Peyer's patch (tissue), 4 donors: ENCODE results near the gene SLC4A7.

Experiments used
- CTCF ChIP-seq, 6 experiments: fragments of 450-650 bp in 4 of 6; fragments of 200-600 bp in 2 of 6; sonication (generic) in 1 of 6; IDR thresholded peaks; one replicate each; pipeline ENCODE4 v1.5.1; 2017 to 2019; ENCODE audit warnings: antibody characterized with exemption in 6 of 6, mild to moderate bottlenecking in 3 of 6, moderate library complexity in 1 of 6
- POLR2A ChIP-seq, 2 donors: fragments of 450-650 bp; IDR thresholded peaks; one replicate each; pipeline ENCODE4 v1.5.1; 2017; ENCODE audit warnings: antibody characterized with exemption in 2 of 2, mild to moderate bottlenecking in 2 of 2, moderate library complexity in 2 of 2

DNA sequence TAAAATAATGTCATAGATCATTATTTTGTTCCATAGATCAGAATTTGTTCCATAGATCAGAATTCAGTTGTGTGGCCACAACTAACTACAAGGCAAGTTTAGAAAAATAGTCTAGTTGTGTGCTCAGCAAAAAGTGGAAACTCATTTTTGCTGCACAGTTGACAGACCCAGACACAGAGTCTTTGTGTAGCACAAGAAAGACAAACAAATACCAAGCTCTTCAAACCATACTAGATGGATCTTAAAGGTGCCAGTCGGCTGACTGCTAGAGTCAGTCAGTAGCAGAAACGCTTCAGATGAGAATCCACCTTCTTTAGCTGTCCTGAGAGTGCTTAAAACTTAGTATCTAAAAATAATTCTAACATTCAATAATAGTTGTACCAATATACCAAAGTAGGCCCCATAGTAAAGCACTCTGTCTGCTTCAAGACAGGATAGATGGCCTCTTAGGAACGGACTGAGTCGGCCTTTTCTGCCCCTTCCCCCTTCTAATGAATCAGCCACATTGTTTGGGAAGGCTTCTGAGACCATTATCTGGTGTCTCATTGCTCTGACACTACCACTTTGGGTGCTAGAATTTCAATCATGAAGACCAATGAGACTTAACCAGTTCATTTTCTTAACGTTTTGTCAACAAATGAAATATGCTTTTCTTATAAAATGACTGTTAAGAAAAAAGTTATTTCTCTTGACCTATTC, 27.7 kb upstream of the SLC4A7 start:
- no peak for TF ChIP-seq CTCF (IDR thresholded peaks at IDR 0.05)
- TF ChIP-seq POLR2A (IDR thresholded peaks at IDR 0.05): no peak
